SK-N-MC (cell line): ENCODE data around the gene PRICKLE1.

ENCODE experiments used
- EZH2 ChIP-seq: fragments of 200-600 bp; sonication (generic); IDR thresholded peaks from one replicate; pipeline ENCODE4 v1.6.1; 2017; ENCODE audit warnings: antibody characterized with exemption
- FOXP2 ChIP-seq: optimal IDR thresholded peaks from 2 replicates; pipeline ENCODE3; 2011; ENCODE audit warnings: mild to moderate bottlenecking, moderate library complexity; ENCODE audit not compliant: insufficient read depth; ENCODE audit errors: extremely low read length, control extremely low read depth
- POLR2AphosphoS5 ChIP-seq: IDR thresholded peaks from 2 replicates; pipeline ENCODE4 v1.6.1; 2012; ENCODE audit warnings: mild to moderate bottlenecking, low read depth, low read length, borderline replicate concordance

GRCh38 chr12:42445891-42446290, 143.7 kb downstream of the PRICKLE1 start:
- no peak for TF ChIP-seq POLR2AphosphoS5
- TF ChIP-seq EZH2: no peak
- TF ChIP-seq FOXP2: no peak
